ENCODE measurements around the gene RIBC2. TPM values are rescaled to one million over a fixed set of nuclear protein-coding genes. Genes with fewer than 3 reads are reported as not detected.
"Not testable (repeated sequence)": the region's sequence is repeated elsewhere in the genome, so short reads cannot be mapped to it uniquely, and the experiment has no call there.

Gene RIBC2
- total RNA-seq, 2 experiments from 2014 or later, result 13.4 to 13.5 TPM

DNA sequence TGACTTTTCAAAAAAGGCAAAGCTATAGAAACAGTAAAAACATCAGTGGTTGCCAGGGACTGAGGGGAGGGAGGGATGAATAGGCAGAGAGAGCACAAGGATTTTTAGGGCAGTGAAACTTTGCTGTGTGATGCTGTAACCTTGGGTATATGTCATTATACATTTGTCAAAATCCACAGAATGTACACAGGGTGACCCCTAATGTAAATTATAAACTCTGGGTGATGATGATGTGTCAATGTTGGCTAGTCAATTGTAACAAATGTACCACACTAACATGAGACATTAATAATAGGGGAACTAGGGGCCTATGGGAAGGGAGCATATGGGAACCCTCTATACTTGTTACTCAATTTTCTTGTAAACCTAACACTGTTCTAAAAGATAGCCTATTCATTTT, 24.8 kb downstream of the RIBC2 start:
- ChIA-PET CTCF (interaction anchor here (1.4 kb wide), 1 partner anchor 69 kb away, joined by 3 read pairs; no protein-coding TSS in a partner anchor), POLR2A (no interaction called here)
- DNase-seq (no peak), ATAC-seq (no peak)
- Mint-ChIP-seq H3K27ac (no peak overlapping the region), H3K36me3 (ENCODE audit: low read depth) (no peaks in the 10 kb centered on the region), H3K27me3 (ENCODE audit: low read depth) (peaks cover 2% of the 10 kb centered on the region), H3K4me1 (ENCODE audit: low read depth) (peaks cover 20% of the 10 kb centered on the region), H3K4me3 (no peak overlapping the region), H3K9me3 (ENCODE audit: insufficient read depth) (no peaks in the 10 kb centered on the region)

- H3K36me3 Mint-ChIP-seq (ENCODE audit: low read depth); ATAC-seq; H3K9me3 Mint-ChIP-seq (ENCODE audit: insufficient read depth); DNase-seq; H3K27me3 Mint-ChIP-seq (ENCODE audit: low read depth); POLR2A ChIA-PET: not testable (repeated sequence)
- CTCF ChIA-PET, result interaction anchor here (0.8 to 1.2 kb wide), 3 partner anchors 63 to 114 kb away, joined by 3 to 4 read pairs (median 3); no protein-coding TSS in a partner anchor
- Mint-ChIP-seq H3K4me3 (peak overlapping the region; percentile 49), H3K4me1 (ENCODE audit: low read depth) (peaks cover 15% of the 10 kb centered on the region), H3K27ac (peak overlapping the region; percentile 43)
Observed at GRCh38 chr22:45440688-45441087, 27.2 kb downstream of the RIBC2 start.

GRCh38 chr22:45441138-45441537, 27.6 kb downstream of the RIBC2 start:
- H3K27ac Mint-ChIP-seq, result peak overlapping the region; percentile 43
- H3K9me3 Mint-ChIP-seq (ENCODE audit: insufficient read depth), result no peaks in the 10 kb centered on the region
- CTCF ChIA-PET, result interaction anchor here (0.8 to 1.2 kb wide), 4 partner anchors 22 to 113 kb away, joined by 3 to 4 read pairs (median 3); no protein-coding TSS in a partner anchor
- H3K27me3 Mint-ChIP-seq (ENCODE audit: low read depth), result peaks cover 2% of the 10 kb centered on the region
- POLR2A ChIA-PET, result no interaction called here
- peak overlapping the region; percentile 49 for H3K4me3 Mint-ChIP-seq
- DNase-seq, result peak; percentile 54
- H3K36me3 Mint-ChIP-seq (ENCODE audit: low read depth), result no peaks in the 10 kb centered on the region
- peak; percentile 88 for ATAC-seq
- peaks cover 12% of the 10 kb centered on the region for H3K4me1 Mint-ChIP-seq (ENCODE audit: low read depth)

GRCh38 chr22:45442116-45442515, 28.6 kb downstream of the RIBC2 start:
- ATAC-seq, result no peak
- Mint-ChIP-seq H3K36me3 (ENCODE audit: low read depth) (no peaks in the 10 kb centered on the region), H3K4me1 (ENCODE audit: low read depth) (peaks cover 12% of the 10 kb centered on the region), H3K4me3 (no peak overlapping the region), H3K27ac (no peak overlapping the region), H3K27me3 (ENCODE audit: low read depth) (peaks cover 2% of the 10 kb centered on the region), H3K9me3 (ENCODE audit: insufficient read depth) (no peaks in the 10 kb centered on the region)
- DNase-seq, result no peak
- CTCF ChIA-PET, result interaction anchor here (0.7 to 1.1 kb wide), 2 partner anchors 23 to 223 kb away, joined by 3 read pairs; no protein-coding TSS in a partner anchor
- POLR2A ChIA-PET, result no interaction called here

DNA sequence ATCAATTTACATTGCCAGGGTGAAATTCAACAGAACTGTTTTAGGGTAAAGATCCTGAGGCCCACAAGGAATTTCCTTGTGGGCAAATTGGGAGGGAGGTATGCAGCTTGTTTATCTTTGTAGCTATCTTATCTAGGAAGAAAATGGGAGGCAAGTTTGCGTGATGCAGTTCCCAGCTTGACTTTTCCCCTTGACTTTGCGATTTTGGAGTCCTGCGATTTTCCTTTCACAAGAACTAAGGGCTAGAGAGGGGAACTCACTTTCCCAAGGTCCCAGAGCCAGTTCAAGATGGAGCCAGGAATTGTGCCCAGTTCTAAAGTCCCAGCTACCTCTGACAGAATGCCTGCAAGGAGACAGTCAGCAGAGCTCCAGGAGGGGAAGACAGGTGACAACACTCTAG, 30.7 kb downstream of the RIBC2 start:
- no peak overlapping the region for H3K27ac Mint-ChIP-seq
- no peak overlapping the region for H3K4me3 Mint-ChIP-seq
- H3K36me3 Mint-ChIP-seq (ENCODE audit: low read depth), result no peaks in the 10 kb centered on the region
- no peak for ATAC-seq
- CTCF ChIA-PET, result no interaction called here
- peaks cover 12% of the 10 kb centered on the region for H3K4me1 Mint-ChIP-seq (ENCODE audit: low read depth)
- POLR2A ChIA-PET, result no interaction called here
- no peak for DNase-seq
- H3K27me3 Mint-ChIP-seq (ENCODE audit: low read depth), result peaks cover 2% of the 10 kb centered on the region
- no peaks in the 10 kb centered on the region for H3K9me3 Mint-ChIP-seq (ENCODE audit: insufficient read depth)

- H3K4me3 Mint-ChIP-seq, result no peak overlapping the region
- peaks cover 2% of the 10 kb centered on the region for H3K27me3 Mint-ChIP-seq (ENCODE audit: low read depth)
- POLR2A ChIA-PET, result no interaction called here
- H3K27ac Mint-ChIP-seq, result no peak overlapping the region
- CTCF ChIA-PET, result no interaction called here
- H3K4me1 Mint-ChIP-seq (ENCODE audit: low read depth), result peaks cover 11% of the 10 kb centered on the region
- H3K9me3 Mint-ChIP-seq (ENCODE audit: insufficient read depth), result no peaks in the 10 kb centered on the region
- no peaks in the 10 kb centered on the region for H3K36me3 Mint-ChIP-seq (ENCODE audit: low read depth)
- ATAC-seq, result no peak
- no peak for DNase-seq
Observed at GRCh38 chr22:45445031-45445710, 31.7 kb downstream of the RIBC2 start.

DNA sequence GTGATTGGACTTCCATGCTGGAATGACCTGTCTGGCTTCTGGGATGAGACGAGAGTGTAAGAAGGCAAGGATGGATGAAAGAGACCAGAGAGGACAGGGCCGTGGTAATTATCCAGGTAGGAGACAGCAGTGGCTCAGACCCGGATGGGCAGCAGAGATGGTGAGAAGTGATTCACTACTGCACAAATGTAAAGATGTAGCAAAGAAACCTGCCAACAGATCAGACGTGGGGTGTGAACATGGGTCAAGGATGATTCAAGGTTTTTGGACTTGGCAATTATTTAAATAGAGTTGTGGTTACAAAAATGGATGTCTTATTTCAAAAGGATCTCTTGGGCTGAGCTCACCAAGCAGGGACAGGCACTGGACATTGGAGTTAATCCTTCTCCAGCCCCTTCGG, 32.7 kb downstream of the RIBC2 start:
- Mint-ChIP-seq H3K27ac (no peak overlapping the region), H3K4me3 (no peak overlapping the region), H3K27me3 (ENCODE audit: low read depth) (peaks cover 1% of the 10 kb centered on the region), H3K36me3 (ENCODE audit: low read depth) (no peaks in the 10 kb centered on the region), H3K9me3 (ENCODE audit: insufficient read depth) (no peaks in the 10 kb centered on the region), H3K4me1 (ENCODE audit: low read depth) (peaks cover 1% of the 10 kb centered on the region)
- CTCF ChIA-PET, result no interaction called here
- POLR2A ChIA-PET, result no interaction called here
- no peak for ATAC-seq
- no peak for DNase-seq

GRCh38 chr22:45447596-45447995, 34.1 kb downstream of the RIBC2 start:
- H3K27me3 Mint-ChIP-seq (ENCODE audit: low read depth); POLR2A ChIA-PET; H3K4me3 Mint-ChIP-seq; H3K36me3 Mint-ChIP-seq (ENCODE audit: low read depth); H3K4me1 Mint-ChIP-seq (ENCODE audit: low read depth); H3K9me3 Mint-ChIP-seq (ENCODE audit: insufficient read depth); ATAC-seq; DNase-seq; CTCF ChIA-PET; H3K27ac Mint-ChIP-seq: not testable (repeated sequence)

DNA sequence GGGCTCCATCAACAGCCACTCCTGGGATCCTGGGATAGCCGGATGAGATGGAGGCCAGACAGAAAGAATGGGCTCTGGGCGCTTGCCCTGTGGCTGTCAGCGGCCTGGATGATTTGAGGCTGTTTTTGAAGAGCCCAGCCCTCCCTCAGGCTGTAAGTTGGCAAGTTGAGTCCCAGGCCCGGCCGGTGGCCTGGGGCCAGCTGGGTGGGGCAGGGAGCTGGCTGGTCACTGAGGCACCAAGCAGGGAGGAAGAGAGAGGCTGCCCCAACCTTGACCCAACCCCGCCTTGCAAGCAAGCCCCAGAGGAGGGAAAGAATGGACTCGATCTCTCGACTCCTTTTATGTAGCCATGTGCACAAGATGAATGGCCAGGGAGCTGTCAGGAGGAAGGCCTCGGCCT, 34.9 kb downstream of the RIBC2 start:
- Mint-ChIP-seq H3K4me1 (ENCODE audit: low read depth) (no peaks in the 10 kb centered on the region), H3K27ac (no peak overlapping the region), H3K36me3 (ENCODE audit: low read depth) (no peaks in the 10 kb centered on the region), H3K4me3 (no peak overlapping the region), H3K27me3 (ENCODE audit: low read depth) (no peaks in the 10 kb centered on the region), H3K9me3 (ENCODE audit: insufficient read depth) (no peaks in the 10 kb centered on the region)
- ChIA-PET POLR2A (no interaction called here), CTCF (no interaction called here)
- DNase-seq, result no peak
- no peak for ATAC-seq

DNA sequence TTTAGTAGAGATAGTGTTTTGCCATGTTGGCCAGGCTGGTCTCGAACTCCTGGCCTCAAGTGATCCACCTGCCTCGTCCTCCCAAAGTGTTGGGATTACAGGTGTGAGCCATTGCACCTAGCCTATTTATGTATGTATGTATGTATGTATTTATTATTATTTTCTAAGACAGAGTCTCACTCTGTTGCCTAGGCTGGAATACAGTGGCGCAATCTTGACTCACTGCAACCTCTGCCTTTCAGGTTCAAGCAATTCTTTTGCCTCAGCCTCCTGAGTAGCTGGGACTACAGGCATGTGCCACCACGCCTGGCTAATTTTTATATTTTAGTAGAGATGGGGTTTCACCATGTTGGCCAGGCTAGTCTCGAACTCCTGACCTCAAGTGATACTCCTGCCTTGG, 35.9 kb downstream of the RIBC2 start:
- H3K9me3 Mint-ChIP-seq (ENCODE audit: insufficient read depth); H3K27ac Mint-ChIP-seq; DNase-seq; H3K4me3 Mint-ChIP-seq; POLR2A ChIA-PET; ATAC-seq; H3K36me3 Mint-ChIP-seq (ENCODE audit: low read depth); H3K4me1 Mint-ChIP-seq (ENCODE audit: low read depth); H3K27me3 Mint-ChIP-seq (ENCODE audit: low read depth); CTCF ChIA-PET: not testable (repeated sequence)

DNA sequence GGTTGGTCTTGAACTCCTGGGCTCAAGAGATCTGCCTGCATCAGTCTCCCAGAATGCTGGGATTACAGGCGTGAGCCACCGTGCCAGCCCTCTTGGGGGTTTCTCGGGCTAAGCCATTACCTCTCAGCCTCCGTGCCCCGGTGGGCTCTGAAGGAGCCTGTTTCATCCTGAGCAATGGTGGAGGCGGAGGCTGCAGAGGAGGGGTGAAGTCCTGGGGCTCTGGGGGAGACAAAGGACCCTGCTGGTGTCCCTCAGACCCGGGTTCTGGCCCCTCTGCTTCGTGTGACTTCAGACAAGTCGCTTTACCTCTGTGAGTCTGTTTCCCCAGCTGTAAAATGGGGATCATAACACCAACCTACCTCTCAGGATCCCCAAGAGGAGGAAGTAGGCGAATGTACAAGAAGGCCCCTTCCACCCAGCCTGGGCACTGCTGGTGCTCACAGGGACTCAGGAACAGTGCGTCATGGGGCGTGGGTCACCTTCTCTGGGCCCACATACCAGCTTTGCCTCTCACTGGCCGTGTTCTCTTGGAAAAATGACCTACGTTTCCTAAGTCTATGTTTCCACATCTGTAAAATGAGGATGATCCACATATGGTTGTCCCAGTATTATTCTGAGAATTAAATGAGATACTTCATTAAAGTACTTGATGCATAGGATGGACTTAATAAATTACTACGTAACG, 36.8 kb downstream of the RIBC2 start:
- Mint-ChIP-seq H3K27me3 (ENCODE audit: low read depth) (no peaks in the 10 kb centered on the region), H3K9me3 (ENCODE audit: insufficient read depth) (no peaks in the 10 kb centered on the region), H3K27ac (no peak overlapping the region), H3K4me1 (ENCODE audit: low read depth) (no peaks in the 10 kb centered on the region), H3K36me3 (ENCODE audit: low read depth) (no peaks in the 10 kb centered on the region), H3K4me3 (no peak overlapping the region)
- DNase-seq (no peak), ATAC-seq (no peak)
- POLR2A ChIA-PET, result no interaction called here
- CTCF ChIA-PET, result no interaction called here

- ChIA-PET POLR2A (no interaction called here), CTCF (no interaction called here)
- no peaks in the 10 kb centered on the region for H3K4me1 Mint-ChIP-seq (ENCODE audit: low read depth)
- DNase-seq (no peak), ATAC-seq (no peak)
- no peaks in the 10 kb centered on the region for H3K27me3 Mint-ChIP-seq (ENCODE audit: low read depth)
- no peaks in the 10 kb centered on the region for H3K36me3 Mint-ChIP-seq (ENCODE audit: low read depth)
- H3K9me3 Mint-ChIP-seq (ENCODE audit: insufficient read depth), result no peaks in the 10 kb centered on the region
- no peak overlapping the region for H3K4me3 Mint-ChIP-seq
- no peak overlapping the region for H3K27ac Mint-ChIP-seq
Observed at GRCh38 chr22:45450921-45451651, 37.6 kb downstream of the RIBC2 start.
